AML-193 (cell line): ENCODE data around the gene NEK1.
"Not testable (repeated sequence)": the region's sequence is repeated elsewhere in the genome, so short reads cannot be mapped to it uniquely, and the experiment has no call there.

Experiments used
- DNase-seq, 2 experiments: peaks; one replicate each; lab custom pipeline; 2025; lab: John Stamatoyannopoulos, UW

NEK1 gene

DNA sequence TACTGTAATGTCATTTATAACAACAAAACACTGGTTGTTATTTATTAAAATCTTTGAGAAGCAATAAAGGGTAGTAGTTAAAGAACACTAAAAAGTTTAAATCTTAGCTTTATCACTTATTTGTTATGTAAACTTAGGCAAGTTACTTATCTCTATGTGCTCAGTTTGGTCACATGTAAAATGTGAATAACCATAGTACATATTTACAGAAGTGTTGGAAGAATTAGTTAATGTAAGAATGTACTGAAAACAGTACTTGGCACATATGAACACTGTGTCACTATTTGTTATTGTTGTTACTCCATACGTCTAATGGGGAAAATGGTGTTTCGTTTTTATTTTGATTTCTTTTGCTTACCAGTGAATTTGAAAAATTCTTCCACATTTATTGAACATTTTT, 9.1 kb downstream of the NEK1 start:
- DNase-seq, result no peak

DNA sequence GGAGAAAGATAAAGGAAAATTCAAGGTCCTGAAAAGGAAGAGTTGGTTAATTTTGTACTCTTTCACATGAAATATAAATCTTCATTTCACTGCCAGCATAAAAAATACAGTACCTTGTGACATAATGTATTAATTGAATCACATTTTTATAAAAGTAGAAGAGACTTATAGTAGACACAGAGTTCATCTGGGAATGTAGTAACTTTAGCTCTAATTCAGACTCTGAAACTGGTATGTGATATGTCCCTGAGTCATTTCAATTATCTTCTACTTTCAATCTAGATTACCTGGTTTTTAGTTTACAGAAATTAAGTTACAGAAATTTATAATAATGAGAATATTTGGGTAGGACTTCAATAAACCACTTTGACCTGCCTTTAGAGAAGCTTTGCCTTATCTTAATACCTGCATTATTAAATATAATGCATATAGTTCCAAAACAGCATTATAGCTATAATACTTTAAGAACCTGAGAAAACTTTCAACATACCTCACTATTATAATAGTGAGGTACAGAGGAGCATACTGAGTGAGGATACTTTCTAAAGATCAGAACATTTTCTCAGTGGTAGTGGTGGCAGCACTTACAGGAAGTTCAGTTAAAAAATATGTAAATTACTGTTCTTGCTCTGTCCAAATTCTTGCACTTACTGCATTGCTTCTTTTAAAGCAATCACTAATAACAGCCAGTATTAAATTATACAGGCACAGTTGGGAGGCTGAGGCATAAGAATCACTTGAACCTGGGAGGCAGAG, 11.2 kb downstream of the NEK1 start:
- no peak for DNase-seq

DNA sequence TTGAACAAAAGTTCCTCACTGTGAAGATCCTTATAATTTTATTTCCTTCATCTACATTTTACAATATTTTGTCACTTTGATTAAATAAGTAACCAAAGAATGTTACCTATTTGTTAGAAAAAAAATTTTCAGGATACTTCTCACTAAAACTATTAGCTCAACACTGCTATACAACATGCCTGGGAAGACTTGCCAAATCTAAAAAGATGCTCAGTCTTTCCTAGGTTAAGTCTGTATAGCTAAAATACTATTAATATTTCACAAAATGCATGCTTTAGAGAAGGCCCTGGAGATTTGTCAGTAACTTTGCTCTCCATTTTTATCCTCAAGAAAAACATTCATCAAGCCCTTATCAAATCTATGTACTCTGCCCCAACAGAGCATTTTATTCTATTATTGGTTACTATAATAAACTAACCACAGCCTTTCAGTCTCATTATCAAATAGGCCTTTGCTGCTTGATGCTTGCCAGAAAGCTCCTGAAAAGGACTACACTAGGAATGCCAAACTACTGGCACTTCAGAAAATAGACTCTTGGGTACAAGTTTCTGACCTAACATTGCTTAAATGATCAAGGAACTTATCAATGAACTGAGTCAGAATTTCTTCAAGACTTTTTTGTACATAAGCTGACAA, 17.7 kb downstream of the NEK1 start:
- no peak for DNase-seq

DNA sequence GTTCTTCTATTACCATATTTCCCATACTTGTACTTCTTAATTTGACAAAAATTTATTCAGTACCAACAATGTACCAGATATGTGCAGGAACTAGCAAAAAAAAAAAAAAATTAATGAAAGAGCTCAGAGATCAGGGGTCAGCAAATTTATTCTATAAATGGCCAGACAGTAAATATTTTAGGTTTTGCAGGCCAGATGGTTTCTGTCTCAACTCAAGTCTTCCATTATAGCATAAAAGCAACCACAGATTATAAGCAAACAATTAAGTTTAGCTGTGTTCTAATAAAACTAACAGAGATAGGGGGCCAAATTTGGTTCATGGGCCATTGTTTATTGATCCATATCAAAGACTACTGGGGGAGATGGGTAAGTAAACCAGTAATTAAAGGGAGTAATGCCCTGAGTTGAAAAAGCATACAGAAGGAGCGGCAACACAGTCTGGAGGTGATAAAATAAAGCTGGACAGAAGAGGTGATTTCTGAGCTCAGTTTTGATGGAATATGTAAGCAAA, 19.3 kb downstream of the NEK1 start:
- no peak for DNase-seq

DNA sequence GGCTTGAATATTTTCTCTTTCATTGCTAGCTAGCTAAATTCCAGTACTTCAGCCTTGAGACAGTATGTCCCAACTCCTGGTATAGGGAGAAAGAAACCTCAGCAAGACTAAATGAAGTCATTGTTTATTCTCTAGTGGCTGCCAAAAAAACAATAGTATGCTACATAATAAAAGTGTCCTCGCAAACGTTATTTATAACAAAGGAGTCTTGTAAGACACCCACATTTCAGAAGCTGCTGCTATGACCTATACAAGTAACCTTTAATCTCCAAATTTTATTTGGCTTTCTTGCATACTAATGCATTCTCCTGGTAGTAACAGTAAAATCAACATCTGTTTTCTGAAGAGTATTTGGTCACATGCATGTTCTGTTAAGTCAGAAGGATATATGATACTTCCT, 28.8 kb downstream of the NEK1 start:
- DNase-seq, result no peak

DNA sequence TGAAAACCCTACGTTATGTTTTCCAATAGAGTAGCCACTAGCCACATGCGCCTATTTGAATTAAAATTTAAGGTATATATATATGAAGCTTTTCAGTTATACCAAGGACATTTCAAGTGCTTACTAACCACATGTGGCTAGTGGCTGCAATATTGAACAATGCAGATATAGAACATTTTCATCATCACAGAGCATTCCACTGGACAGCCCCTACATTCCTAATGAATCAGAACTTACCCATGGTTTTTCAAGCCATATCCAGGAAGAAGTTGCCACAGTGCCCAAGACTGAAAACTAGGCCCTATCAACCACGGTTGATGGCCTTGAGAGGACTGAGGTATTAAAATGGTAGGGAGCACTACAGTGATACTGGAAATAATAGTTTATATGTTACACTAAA, 29.7 kb downstream of the NEK1 start:
- no peak for DNase-seq

DNA sequence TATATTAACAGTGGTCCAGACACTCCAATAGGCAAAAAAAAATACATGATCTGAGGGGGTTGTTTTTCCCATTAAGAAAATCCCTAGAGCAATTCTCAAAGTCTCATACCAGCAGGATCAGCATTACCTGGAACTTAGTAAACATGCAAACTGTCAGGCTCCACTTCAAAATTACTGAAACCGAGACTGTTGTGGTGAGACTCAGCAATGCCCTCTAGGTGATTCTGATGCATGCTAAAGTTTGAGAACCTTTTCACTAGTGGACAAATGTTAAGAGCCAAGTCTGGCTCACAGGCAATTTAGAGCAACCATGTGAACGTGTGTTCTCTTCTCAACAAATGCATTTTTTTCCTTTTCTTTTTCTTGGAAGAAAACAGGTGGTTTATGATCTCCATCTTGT, 30.2 kb downstream of the NEK1 start:
- DNase-seq, result no peak

DNA sequence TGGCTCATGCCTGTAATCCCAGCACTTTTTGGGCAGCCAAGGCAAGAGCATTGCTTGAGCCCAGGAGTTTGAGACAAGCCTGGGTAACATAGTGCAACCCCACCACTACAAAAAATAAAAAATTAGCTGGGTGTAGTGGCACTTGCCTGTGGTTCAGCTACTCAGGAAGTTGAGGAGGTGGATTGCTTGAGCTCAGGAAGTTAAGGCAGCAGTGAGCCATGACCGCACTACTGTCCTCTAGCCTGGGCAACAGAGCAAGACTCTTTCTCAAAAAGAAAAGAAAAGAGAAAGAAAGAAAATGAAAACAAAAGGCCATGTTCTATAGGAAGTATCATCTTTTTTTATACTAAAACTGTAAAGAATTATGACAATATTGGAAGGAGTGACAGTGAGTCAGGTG, 38.5 kb downstream of the NEK1 start:
- DNase-seq, result no peak

DNA sequence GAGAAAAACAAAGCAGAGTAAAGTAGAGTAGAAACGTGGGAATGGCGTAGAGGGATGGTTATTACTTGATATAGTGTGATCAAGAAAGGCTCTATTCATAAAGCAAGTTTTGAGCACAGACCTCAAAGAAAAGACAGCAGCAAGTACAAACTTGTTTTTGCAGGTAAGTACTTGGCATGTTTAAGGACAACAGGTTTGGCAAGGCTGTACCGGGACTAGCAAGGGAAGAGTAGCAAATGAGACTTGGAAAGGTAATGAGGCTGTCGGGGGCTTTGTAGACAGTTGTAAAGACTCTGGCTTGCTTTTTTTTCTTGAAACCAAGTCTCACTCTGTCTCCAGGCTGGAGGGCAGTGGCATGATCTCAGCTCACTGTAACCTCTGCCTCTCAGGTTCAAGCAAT, 40.9 kb downstream of the NEK1 start:
- no peak for DNase-seq

DNA sequence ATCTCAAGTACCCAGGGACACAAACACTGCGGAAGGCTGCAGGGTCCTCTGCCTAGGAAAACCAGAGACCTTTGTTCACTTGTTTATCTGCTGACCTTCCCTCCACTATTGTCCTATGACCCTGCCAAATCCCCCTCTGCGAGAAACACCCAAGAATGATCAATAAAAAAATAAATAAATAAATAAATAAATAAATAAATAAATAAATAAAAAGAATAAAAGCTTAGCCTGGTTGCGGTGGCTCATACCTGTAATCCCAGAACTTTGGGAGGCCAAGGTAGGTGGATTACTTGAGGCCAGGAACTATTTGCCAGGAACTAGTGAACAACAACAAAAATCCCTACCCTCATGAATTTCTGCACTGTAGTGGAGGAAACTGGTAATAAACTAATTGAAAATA, 41.4 kb downstream of the NEK1 start:
- DNase-seq, result not testable (repeated sequence)

DNA sequence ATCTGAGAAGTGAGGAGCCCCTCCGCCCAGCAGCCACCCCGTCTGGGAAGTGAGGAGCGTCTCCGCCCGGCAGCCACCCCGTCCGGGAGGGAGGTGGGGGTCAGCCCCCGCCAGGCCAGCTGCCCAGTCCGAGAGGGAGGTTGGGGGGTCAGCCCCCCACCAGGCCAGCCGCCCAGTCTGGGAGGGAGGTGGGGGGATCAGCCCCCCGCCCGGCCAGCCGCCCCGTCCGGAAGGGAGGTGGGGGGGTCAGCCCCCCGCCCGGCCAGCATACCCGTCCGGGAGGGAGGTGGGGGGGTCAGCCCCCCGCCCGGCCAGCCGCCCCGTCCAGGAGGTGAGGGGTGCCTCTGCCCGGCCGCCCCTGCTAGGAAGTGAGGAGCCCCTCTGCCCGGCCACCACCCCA, 42.1 kb downstream of the NEK1 start:
- not testable (repeated sequence) for DNase-seq

DNA sequence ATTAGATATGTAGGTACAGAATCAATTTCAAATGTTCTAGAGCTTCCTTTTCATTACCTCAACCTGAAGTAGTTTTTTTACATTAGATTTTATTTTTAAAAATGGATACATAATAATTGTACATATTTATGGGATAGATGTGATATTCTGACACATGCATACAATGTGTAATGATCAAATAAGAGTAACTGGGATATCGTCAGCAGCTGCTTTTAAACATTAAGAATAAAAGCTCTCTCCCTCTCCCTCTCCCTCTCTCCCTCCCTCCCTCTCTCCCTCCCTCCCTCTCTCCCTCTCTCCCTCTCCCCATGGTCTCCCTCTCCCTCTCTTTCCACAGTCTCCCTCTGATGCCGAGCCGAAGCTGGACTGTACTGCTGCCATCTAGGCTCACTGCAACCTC, 43.2 kb downstream of the NEK1 start:
- DNase-seq, result not testable (repeated sequence)

DNA sequence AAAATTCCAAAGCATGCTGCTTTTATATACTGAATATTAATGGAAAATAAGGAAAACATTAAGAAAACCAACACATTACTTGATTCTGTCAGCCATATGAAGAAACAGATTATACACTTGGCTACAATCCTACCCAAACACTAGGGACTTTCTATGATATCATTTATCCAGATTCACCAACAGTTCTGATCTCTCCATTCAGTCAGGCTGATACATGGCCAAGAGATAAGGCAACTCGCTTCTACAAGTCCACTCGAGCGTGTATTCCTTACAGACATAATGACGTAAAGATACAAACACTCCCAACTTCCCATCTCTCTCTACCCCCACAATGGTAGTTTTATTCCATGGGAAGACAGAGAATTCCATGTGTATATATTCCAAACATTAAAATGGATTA, 44.5 kb downstream of the NEK1 start:
- no peak for DNase-seq

DNA sequence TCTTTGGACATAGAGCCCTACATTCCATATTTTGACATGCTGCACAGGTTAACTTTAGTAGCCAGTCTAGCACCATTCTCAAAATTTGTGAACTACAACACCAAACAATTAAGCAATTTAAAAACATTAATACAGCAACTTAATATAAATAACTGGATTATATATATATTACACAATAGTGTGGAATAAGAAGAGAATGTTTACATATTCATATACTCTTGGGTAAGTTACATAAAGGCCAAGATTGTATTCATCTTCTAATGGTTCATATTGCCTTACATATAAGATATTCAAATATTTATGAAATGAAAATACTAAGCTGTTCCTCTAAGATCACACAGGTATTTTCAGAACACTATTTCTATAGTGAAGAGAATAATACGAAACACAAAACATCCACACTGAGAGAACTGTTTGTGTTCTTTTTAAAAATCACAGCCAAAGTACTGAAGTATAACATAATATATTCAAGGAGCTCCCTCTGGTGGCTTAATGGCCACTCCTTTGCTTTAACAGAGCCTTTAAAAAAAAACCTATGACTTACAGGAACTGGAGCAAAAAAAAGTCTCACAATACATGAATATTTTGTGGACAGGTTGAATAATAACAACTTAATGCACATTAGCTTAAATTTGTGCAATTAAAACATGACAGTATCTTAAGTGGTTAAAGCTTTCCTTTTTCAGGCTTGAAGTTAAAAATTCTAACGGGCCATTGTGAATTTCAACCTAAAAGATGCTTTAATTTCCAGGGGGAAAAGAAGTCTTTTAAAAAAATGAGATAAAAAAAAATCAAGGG, 46.2 kb downstream of the NEK1 start:
- peak; percentile 60 to 64 for DNase-seq

DNA sequence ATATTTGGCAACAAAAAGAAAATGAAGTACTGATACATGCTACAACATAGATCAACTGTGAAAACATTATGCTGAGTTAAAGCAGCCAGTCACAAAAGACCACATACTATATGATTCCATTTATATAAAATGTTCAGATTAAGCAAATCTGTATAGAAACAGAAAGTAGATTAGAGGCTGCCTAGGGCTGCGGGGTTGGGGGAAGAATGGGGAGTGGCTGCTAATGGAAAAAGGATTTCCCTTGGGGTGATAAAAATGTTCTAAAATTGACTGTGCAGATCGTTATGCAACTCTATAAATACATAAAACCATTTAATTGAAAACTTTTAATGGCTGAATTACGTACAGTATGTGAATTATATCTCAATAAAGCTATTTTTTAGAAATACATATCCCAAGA, 46.8 kb downstream of the NEK1 start:
- DNase-seq, result no peak

DNA sequence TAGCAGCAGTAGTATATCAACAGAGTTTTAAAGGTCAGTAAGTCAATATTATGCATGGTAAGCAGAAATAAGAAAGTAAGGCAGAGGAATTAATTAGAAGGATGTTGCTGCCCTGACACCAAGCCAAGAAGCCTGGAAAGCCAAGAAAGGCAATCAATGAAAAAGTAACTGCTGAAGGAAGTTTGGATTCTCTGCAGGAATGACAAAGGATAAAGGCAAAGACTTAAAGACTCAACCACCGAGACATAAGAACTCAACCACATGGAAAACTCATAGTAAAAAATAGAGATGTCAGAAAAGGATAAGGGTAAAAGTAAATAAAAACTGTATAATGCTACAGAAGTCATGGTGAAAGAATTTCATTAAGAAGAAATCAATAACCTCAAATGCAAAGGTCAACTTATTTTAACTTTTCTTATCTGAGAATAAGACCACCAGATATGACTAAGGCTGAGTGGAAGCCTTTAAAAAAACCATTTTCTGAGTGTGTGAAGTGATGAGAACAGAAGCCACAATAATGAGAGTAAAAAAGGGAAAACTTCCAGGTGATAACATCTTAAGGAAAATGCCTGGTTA, 55.2 kb downstream of the NEK1 start:
- no peak for DNase-seq

DNA sequence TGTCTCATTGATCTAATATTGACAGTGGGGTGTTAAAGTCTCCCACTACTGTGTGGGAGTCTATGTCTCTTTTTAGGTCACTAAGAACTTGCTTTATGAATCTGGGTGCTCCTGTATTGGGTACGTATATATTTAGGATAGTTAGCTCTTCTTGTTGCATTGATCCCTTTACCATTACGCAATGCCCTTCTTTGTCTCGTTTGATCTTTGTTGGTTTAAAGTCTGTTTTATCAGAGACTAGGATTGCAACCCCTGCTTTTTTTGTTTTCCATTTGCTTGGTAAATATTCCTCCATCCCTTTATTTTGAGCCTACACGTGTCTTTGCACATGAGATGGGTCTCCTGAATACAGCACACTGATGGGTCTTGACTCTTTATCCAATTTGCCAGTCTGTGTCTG, 65.8 kb downstream of the NEK1 start:
- not testable (repeated sequence) for DNase-seq

DNA sequence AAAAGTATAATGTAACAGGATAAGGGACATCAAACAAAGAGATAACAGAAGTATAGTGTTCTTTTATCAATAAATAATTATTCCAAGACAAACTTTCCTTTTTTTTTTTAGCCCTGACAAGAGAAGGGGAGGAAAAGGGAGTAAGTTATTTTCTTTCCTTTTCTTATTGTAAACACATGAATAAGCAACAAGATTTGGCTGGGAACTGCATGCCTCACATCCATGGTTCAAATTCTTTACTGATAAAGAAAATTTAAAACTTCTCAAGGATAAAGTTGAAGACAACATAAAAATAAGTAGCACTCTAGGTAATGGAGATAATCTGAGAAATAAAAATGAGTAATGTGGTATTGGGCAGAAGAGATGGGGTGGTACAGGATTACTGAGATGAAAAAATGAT, 71.6 kb downstream of the NEK1 start:
- DNase-seq, result no peak

DNA sequence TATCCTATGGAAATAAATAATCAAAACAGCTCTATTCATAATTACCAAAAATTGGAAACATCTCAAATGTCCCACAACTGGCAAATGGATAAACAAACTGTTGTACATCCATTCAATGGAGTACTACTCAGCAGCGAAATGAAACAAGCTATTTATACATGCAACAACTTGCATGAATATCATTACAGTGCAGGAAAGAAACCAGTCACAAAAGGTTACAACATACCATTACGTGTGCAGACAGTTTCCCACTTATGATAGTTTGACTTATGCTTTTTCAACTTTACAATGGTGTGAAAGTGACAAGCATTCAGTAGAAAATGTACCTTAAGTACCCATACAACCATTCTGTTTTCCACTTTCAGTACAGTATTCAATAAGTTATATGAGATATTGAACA, 82.3 kb downstream of the NEK1 start:
- DNase-seq, result no peak

DNA sequence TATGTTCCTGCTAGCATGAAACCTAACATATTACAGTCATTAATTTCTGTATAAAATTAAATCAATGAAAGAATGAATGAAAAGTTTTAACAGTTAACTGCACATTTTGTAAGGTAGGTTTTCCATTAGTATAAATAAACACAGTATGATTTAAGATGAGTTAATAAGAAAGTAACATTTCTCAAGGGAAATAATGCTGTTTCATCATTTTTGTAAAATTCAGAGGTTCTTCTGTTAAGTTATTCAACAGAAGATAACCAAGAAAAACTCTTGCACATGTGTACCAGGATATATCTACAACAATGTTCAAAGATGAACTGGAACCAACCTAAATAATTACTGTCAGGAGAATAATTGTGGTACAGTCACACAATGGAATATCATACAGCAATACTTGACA, 88.6 kb downstream of the NEK1 start:
- no peak for DNase-seq

DNA sequence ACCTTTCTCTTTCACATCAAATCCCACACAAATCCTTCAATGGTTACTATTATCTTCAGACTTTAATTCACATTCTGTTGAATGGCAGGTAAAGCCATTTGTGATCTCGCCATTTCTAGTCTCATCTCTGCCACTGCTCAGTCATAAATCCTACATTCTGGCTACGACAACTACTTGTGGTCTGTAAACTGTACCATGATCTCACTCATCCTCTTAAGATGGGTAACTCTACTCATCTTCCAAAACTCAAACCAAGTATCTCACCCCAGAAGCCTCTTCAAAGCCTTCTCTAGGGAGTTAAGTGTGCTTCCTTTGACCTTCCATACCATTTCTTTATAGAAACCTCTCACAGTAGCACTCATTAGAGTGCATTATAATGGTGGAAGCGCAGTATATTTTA, 101.8 kb downstream of the NEK1 start:
- no peak for DNase-seq

DNA sequence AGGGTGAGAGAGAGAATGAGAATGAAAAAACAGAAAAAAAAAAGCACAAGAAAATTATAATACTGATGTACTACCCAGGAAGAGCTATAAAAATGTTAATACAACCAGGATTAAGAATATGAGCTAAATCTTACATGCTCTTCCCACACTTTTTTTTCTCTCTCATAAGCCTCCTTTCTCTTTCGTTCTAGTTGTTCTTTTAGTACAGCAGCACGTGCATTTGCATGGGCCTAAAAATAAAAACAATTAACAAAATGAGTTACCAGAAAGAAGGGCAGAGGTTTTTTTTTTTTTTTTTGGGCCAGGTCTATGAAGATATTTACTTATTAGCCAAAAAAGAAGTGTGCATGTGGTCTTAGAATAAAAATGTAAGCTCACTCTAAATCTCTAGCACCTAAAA, 105.5 kb downstream of the NEK1 start:
- no peak for DNase-seq

DNA sequence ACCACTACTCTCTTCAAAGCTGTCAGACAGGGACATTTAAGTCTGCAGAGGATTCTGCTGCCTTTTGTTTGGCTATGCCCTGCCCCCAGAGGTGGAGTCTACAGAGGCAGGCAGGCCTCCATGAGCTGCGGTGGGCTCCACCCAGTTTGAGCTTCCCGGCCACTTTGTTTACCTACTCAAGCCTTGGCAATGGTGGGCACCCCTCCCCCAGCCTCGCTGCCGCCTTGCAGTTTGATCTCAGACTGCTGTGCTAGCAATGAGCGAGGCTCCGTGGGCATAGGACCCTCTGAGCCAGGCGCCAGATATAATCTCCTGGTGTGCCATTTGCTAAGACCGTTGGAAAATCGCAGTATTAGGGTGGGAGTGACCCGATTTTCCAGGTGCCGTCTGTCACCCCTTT, 112.5 kb downstream of the NEK1 start:
- not testable (repeated sequence) for DNase-seq
